Measurements from ENCODE around the gene ZNF236. TPM values are rescaled to one million over a fixed set of nuclear protein-coding genes. Genes with fewer than 3 reads are reported as not detected.

The ZNF236 gene
- total RNA-seq, 1 experiment from 2014 or later, result 22.2 TPM

- DNase-seq, result no peak
- H3K36me3 Mint-ChIP-seq (ENCODE audit: insufficient read depth, unreplicated experiment), result no peaks in the 10 kb centered on the region
- no peaks in the 10 kb centered on the region for H3K9me3 Mint-ChIP-seq (ENCODE audit: low read depth, unreplicated experiment)
- CTCF ChIA-PET, result no interaction called here
- no TSS peak for BruUV-seq (replicated peaks)
- no peak overlapping the region for H3K27ac Mint-ChIP-seq (ENCODE audit: unreplicated experiment)
- TF ChIP-seq, protein P1, sequence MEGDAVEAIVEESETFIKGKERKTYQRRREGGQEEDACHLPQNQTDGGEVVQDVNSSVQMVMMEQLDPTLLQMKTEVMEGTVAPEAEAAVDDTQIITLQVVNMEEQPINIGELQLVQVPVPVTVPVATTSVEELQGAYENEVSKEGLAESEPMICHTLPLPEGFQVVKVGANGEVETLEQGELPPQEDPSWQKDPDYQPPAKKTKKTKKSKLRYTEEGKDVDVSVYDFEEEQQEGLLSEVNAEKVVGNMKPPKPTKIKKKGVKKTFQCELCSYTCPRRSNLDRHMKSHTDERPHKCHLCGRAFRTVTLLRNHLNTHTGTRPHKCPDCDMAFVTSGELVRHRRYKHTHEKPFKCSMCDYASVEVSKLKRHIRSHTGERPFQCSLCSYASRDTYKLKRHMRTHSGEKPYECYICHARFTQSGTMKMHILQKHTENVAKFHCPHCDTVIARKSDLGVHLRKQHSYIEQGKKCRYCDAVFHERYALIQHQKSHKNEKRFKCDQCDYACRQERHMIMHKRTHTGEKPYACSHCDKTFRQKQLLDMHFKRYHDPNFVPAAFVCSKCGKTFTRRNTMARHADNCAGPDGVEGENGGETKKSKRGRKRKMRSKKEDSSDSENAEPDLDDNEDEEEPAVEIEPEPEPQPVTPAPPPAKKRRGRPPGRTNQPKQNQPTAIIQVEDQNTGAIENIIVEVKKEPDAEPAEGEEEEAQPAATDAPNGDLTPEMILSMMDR (IDR thresholded peaks at IDR 0.05; ENCODE audit: unreplicated experiment), result no peak
- intact Hi-C loops (cut with micrococcal nuclease; ENCODE audit: unreplicated experiment), result no loop called here
- no peak overlapping the region for H3K4me3 Mint-ChIP-seq (ENCODE audit: low read depth, unreplicated experiment)
- no peaks in the 10 kb centered on the region for H3K27me3 Mint-ChIP-seq (ENCODE audit: unreplicated experiment)
- H3K4me1 Mint-ChIP-seq (ENCODE audit: low read depth, unreplicated experiment), result peaks cover 21% of the 10 kb centered on the region
Measured at GRCh38 chr18:76850112-76850511, 27.8 kb downstream of the ZNF236 start.

DNA sequence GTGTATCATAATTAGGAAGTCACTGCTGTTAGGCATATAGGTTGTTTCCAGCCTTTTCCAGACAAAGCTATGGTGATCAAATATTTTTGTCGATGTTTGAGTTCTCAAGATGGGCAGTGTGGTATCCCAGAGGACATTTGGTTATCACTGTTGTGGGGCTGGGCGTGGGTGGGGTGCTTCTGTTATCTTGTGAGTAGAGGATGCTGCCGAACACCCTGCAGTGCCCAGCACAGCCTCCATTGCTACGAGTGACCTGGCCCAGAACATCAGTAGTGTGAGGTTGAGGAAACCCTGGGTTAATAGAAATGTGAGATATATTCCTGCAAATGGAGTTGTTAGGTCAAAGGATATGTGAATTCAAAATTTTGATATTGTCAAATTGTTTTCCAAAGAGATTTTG is 33.2 kb downstream of the ZNF236 start:
- TF ChIP-seq, protein P1 (IDR thresholded peaks at IDR 0.05; ENCODE audit: unreplicated experiment), result no peak
- no peak overlapping the region for H3K27ac Mint-ChIP-seq (ENCODE audit: unreplicated experiment)
- H3K27me3 Mint-ChIP-seq (ENCODE audit: unreplicated experiment), result no peaks in the 10 kb centered on the region
- no peaks in the 10 kb centered on the region for H3K9me3 Mint-ChIP-seq (ENCODE audit: low read depth, unreplicated experiment)
- CTCF ChIA-PET, result interaction anchor here (0.7 kb wide), 1 partner anchor 71 kb away, joined by 4 read pairs; no protein-coding TSS in a partner anchor
- intact Hi-C loops (cut with micrococcal nuclease; ENCODE audit: unreplicated experiment), result no loop called here
- H3K4me3 Mint-ChIP-seq (ENCODE audit: low read depth, unreplicated experiment), result no peak overlapping the region
- H3K4me1 Mint-ChIP-seq (ENCODE audit: low read depth, unreplicated experiment), result peaks cover 9% of the 10 kb centered on the region
- DNase-seq, result no peak
- H3K36me3 Mint-ChIP-seq (ENCODE audit: insufficient read depth, unreplicated experiment), result peaks cover 5% of the 10 kb centered on the region
- BruUV-seq (replicated peaks), result no TSS peak

DNA sequence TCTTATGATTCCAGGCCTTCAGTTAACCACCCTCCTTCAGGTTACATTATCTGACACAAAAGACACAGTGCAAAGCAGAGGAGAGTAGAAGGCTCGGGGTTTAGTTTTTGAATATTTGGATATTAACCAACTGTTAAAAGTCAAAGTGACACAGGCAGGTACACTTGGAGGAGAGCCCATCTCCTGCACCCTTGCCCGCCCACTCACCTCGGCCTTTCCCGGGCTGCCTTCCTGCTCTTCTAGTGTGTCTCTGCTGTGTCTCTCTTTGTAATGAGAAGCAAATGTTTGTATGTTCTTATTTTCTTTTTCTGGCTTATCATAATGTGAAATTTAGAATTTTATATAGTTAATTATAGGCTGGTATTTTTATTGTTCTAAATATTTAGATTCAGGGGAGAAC is 35.1 kb downstream of the ZNF236 start:
- TF ChIP-seq, protein P1 (IDR thresholded peaks at IDR 0.05; ENCODE audit: unreplicated experiment), result no peak
- intact Hi-C loops (cut with micrococcal nuclease; ENCODE audit: unreplicated experiment), result no loop called here
- CTCF ChIA-PET, result no interaction called here
- no peaks in the 10 kb centered on the region for H3K27me3 Mint-ChIP-seq (ENCODE audit: unreplicated experiment)
- no peak for DNase-seq
- H3K4me1 Mint-ChIP-seq (ENCODE audit: low read depth, unreplicated experiment), result peaks cover 9% of the 10 kb centered on the region
- H3K36me3 Mint-ChIP-seq (ENCODE audit: insufficient read depth, unreplicated experiment), result peaks cover 5% of the 10 kb centered on the region
- no TSS peak for BruUV-seq (replicated peaks)
- H3K4me3 Mint-ChIP-seq (ENCODE audit: low read depth, unreplicated experiment), result no peak overlapping the region
- H3K9me3 Mint-ChIP-seq (ENCODE audit: low read depth, unreplicated experiment), result no peaks in the 10 kb centered on the region
- H3K27ac Mint-ChIP-seq (ENCODE audit: unreplicated experiment), result no peak overlapping the region

DNA sequence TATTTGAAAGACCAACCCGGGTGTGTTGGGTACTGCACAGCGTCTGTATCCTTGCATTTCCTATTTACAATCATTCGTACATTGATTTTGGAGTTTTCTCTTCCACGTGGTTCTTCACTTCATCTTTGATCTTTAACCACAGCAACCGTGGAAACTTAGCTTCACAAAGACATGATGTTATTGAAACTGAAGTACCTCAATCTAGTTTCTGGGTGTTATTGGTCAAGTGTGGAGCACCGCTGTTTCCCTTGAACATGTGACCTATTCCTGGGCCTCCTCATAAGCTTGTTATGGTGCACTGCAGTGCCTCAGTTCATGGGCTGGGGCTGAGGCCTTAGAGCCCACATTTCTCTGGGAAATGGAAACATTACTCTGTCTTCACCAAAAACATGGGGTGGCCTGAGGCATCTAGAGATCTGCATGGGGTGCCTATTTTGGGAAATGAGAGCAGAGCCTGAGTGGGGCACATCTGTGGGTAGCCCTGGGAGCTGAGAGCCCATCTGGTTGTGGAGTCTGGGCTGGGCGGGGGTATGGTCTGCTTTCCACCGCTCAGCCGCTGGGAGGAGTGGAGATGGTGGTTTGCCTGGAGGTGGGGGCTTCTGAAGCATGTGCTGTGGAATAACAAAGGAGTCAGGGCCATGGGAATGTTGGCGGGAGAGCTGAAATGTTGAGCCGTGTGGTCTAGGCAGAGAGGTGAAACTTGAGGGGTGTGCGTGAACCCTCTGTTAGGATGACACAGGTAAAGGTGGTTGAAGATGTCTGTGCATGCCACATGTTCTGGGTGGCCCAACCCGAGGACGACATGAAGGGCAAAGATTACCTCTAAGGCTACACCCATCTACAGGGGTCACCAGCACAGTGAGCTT is 37.4 kb downstream of the ZNF236 start:
- CTCF ChIA-PET, result no interaction called here

More for the DNA sequence above, 37.4 kb downstream of the ZNF236 start:
- Mint-ChIP-seq H3K27me3 (ENCODE audit: unreplicated experiment) (no peaks in the 10 kb centered on the region), H3K27ac (ENCODE audit: unreplicated experiment) (no peak overlapping the region), H3K9me3 (ENCODE audit: low read depth, unreplicated experiment) (no peaks in the 10 kb centered on the region), H3K4me3 (ENCODE audit: low read depth, unreplicated experiment) (no peak overlapping the region), H3K36me3 (ENCODE audit: insufficient read depth, unreplicated experiment) (peaks cover 5% of the 10 kb centered on the region), H3K4me1 (ENCODE audit: low read depth, unreplicated experiment) (peaks cover 9% of the 10 kb centered on the region)
- no peak for DNase-seq
- TF ChIP-seq, protein P1 (IDR thresholded peaks at IDR 0.05; ENCODE audit: unreplicated experiment), result no peak
- intact Hi-C loops (cut with micrococcal nuclease; ENCODE audit: unreplicated experiment), result no loop called here
- BruUV-seq (replicated peaks), result no TSS peak

Measured in Calu3 (cell line).